ENCODE measurements around the gene TPP2. TPM values are rescaled to one million over a fixed set of nuclear protein-coding genes. Genes with fewer than 3 reads are reported as not detected.

TPP2 gene
- total and polyA plus RNA-seq, 2 experiments from 2014 or later: 24.3 to 41.3 TPM

DNA sequence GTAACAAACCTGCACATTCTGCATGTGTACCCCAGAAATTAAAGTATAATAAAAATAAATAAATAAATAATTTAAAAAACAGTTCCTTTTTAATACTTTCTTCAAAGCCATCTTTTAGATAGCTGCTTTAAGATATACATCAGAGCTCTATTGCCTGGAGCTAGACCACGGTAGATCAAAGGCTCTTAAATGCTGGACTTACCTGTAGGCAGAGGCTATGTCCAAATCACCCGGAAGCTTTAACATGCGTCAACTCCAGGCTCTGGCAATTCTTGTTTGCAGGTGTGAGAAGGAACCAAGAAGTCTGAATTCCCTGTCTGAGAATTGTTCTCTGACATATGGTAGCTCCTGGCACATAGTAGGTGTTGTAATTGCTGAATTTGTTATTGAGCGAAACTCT is 99.7 kb downstream of the TPP2 start:
- WGBS, 2 experiments (ENCODE audit: low coverage in 1 of 2, low lambda C conversion rate in 2 of 2, missing lambda C conversion rate in 2 of 2): 80 to 85% methylated on average over 4 of the region's 4 CpGs
- no peak for DNase-seq
- no peak overlapping the region for H3K4me3 ChIP-seq
- H3K36me3 ChIP-seq (ENCODE audit: low read depth): no peaks in the 10 kb centered on the region
- no peak overlapping the region for H3K4me2 ChIP-seq (ENCODE audit: unreplicated experiment)
- in situ Hi-C loops (cut with MboI): no loop called here
- H3K9ac ChIP-seq: no peak overlapping the region
- no peaks in the 10 kb centered on the region for H4K20me1 ChIP-seq (ENCODE audit: insufficient read depth)
- H3K79me2 ChIP-seq (ENCODE audit: insufficient read depth): no peaks in the 10 kb centered on the region
- H2AFZ ChIP-seq: no peak overlapping the region
- no peaks in the 10 kb centered on the region for H3K9me2 ChIP-seq (ENCODE audit: insufficient read depth)
- H3K27me3 ChIP-seq (replicated peaks; ENCODE audit: insufficient read depth): peaks cover 12% of the 10 kb centered on the region; the same call in 1 of the 2 replicates
- peaks cover 25% of the 10 kb centered on the region for H3K4me1 ChIP-seq (ENCODE audit: insufficient read depth)
- TF ChIP-seq EZH2 (IDR thresholded peaks at IDR 0.05; ENCODE audit: insufficient read depth, poor library complexity, severe bottlenecking): no peak
- no peak for TF ChIP-seq EZH2phosphoT487 (IDR thresholded peaks at IDR 0.05; ENCODE audit: insufficient read depth, low read depth)
- no peaks in the 10 kb centered on the region for H3K9me3 ChIP-seq (ENCODE audit: low read depth)
- no peak overlapping the region for H3K27ac ChIP-seq
- no peaks in the 10 kb centered on the region for H3F3A ChIP-seq (ENCODE audit: insufficient read depth)

DNA sequence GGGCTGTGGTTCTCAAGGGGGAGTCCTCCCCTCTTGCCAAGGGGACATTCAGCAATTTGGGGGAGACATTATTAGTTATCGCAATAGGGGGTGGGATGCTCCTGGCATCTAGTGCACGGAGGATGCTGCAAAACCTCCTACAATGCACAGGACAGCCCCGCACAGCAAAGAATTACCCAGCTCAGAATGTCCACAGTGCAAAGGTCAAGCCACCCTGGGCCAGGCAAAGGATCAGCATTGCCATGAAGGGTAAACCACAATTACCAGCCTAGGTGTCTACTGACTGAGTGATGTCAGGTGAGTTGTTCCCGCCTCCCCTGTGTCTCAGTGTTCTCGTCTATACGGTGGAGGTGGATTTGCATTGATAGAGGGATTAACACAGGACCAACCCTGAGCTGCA is 100.5 kb downstream of the TPP2 start:
- in situ Hi-C loops (cut with MboI): no loop called here
- 87 to 88% methylated on average over 6 of the region's 6 CpGs for WGBS, 2 experiments (ENCODE audit: low coverage in 1 of 2, low lambda C conversion rate in 2 of 2, missing lambda C conversion rate in 2 of 2)
- no peak overlapping the region for H3K9ac ChIP-seq

DNA sequence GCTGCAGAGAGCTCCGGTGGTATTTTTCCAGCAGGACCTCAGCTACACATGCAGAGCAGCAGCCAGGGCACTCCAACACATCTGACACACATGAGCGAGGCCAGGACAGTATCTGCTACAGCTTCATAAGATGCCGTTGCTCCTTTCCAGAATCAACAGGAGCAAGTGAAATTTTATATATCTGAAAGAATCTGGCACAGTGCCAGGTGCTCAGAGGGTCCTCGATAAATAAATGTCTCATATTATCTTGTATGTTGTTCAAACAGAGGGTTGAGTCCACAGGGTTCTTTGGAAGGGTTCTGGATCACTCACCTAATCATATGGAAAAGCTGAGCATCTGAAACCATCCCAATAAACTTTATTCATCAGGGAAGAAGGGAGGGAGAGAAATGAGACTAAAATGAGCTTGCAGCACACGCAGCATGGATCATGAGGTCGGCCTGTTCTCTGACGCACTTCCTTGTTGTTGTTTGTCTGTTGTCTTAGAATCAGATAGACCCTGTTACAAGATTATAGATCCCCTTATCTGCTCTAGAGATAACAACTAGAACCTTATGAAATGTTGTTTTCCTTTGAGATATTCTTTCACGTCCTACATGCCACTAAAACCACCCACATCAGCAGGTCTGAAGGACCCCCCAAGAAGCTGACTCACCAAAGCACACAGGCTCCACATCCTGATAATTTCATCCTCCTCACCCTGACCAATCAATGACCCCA is 101.3 kb downstream of the TPP2 start:
- H3F3A ChIP-seq (ENCODE audit: insufficient read depth): no peaks in the 10 kb centered on the region
- WGBS, 2 experiments (ENCODE audit: low coverage in 1 of 2, low lambda C conversion rate in 2 of 2, missing lambda C conversion rate in 2 of 2): 55 to 56% methylated on average over 8 of the region's 8 CpGs
- no peak overlapping the region for H3K4me3 ChIP-seq
- H3K36me3 ChIP-seq (ENCODE audit: low read depth): no peaks in the 10 kb centered on the region
- H3K4me2 ChIP-seq (ENCODE audit: unreplicated experiment): no peak overlapping the region
- H3K9ac ChIP-seq: no peak overlapping the region
- H2AFZ ChIP-seq: no peak overlapping the region
- H3K27ac ChIP-seq: no peak overlapping the region
- H3K9me3 ChIP-seq (ENCODE audit: low read depth): no peaks in the 10 kb centered on the region
- TF ChIP-seq EZH2phosphoT487 (IDR thresholded peaks at IDR 0.05; ENCODE audit: insufficient read depth, low read depth): no peak
- TF ChIP-seq EZH2 (IDR thresholded peaks at IDR 0.05; ENCODE audit: insufficient read depth, poor library complexity, severe bottlenecking): no peak
- no peak for DNase-seq
- H4K20me1 ChIP-seq (ENCODE audit: insufficient read depth): no peaks in the 10 kb centered on the region
- H3K4me1 ChIP-seq (ENCODE audit: insufficient read depth): peaks cover 25% of the 10 kb centered on the region
- H3K27me3 ChIP-seq (replicated peaks; ENCODE audit: insufficient read depth): peaks cover 12% of the 10 kb centered on the region; the same call in 1 of the 2 replicates
- no peaks in the 10 kb centered on the region for H3K79me2 ChIP-seq (ENCODE audit: insufficient read depth)
- in situ Hi-C loops (cut with MboI): no loop called here
- no peaks in the 10 kb centered on the region for H3K9me2 ChIP-seq (ENCODE audit: insufficient read depth)

More for the DNA sequence above, 100.5 kb downstream of the TPP2 start:
- H3K79me2 ChIP-seq (ENCODE audit: insufficient read depth): no peaks in the 10 kb centered on the region
- no peak for DNase-seq
- H3K27ac ChIP-seq: no peak overlapping the region
- no peaks in the 10 kb centered on the region for H4K20me1 ChIP-seq (ENCODE audit: insufficient read depth)
- no peaks in the 10 kb centered on the region for H3K9me2 ChIP-seq (ENCODE audit: insufficient read depth)
- H3F3A ChIP-seq (ENCODE audit: insufficient read depth): no peaks in the 10 kb centered on the region
- H3K4me3 ChIP-seq: no peak overlapping the region
- no peak overlapping the region for H2AFZ ChIP-seq
- H3K4me1 ChIP-seq (ENCODE audit: insufficient read depth): peaks cover 25% of the 10 kb centered on the region
- no peaks in the 10 kb centered on the region for H3K9me3 ChIP-seq (ENCODE audit: low read depth)
- H3K36me3 ChIP-seq (ENCODE audit: low read depth): no peaks in the 10 kb centered on the region
- H3K4me2 ChIP-seq (ENCODE audit: unreplicated experiment): no peak overlapping the region
- peaks cover 12% of the 10 kb centered on the region; the same call in 1 of the 2 replicates for H3K27me3 ChIP-seq (replicated peaks; ENCODE audit: insufficient read depth)
- TF ChIP-seq EZH2 (IDR thresholded peaks at IDR 0.05; ENCODE audit: insufficient read depth, poor library complexity, severe bottlenecking): no peak
- no peak for TF ChIP-seq EZH2phosphoT487 (IDR thresholded peaks at IDR 0.05; ENCODE audit: insufficient read depth, low read depth)

- Histone ChIP-seq H3K4me2 (ENCODE audit: unreplicated experiment) (no peak overlapping the region), H3K9me3 (ENCODE audit: low read depth) (no peaks in the 10 kb centered on the region), H3K4me1 (ENCODE audit: insufficient read depth) (peaks cover 21% of the 10 kb centered on the region), H4K20me1 (ENCODE audit: insufficient read depth) (no peaks in the 10 kb centered on the region), H3K27ac (no peak overlapping the region), H3K27me3 (replicated peaks; ENCODE audit: insufficient read depth) (peaks cover 12% of the 10 kb centered on the region; the same call in 1 of the 2 replicates), H3K36me3 (ENCODE audit: low read depth) (no peaks in the 10 kb centered on the region), H3K9me2 (ENCODE audit: insufficient read depth) (no peaks in the 10 kb centered on the region), H3K4me3 (no peak overlapping the region), H3F3A (ENCODE audit: insufficient read depth) (no peaks in the 10 kb centered on the region), H3K9ac (no peak overlapping the region), H3K79me2 (ENCODE audit: insufficient read depth) (no peaks in the 10 kb centered on the region), H2AFZ (no peak overlapping the region)
- no peak for TF ChIP-seq EZH2phosphoT487 (IDR thresholded peaks at IDR 0.05; ENCODE audit: insufficient read depth, low read depth)
- TF ChIP-seq EZH2 (IDR thresholded peaks at IDR 0.05; ENCODE audit: insufficient read depth, poor library complexity, severe bottlenecking): no peak
- in situ Hi-C loops (cut with MboI): no loop called here
- WGBS, 2 experiments (ENCODE audit: low coverage in 1 of 2, low lambda C conversion rate in 2 of 2, missing lambda C conversion rate in 2 of 2): 79 to 89% methylated on average over 2 of the region's 2 CpGs
- DNase-seq: no peak
Observed at GRCh38 chr13:102698649-102698980, 101.8 kb downstream of the TPP2 start.
